M059J (cell line): Measurements from ENCODE around the gene AP1AR. TPM values are rescaled to one million over a fixed set of nuclear protein-coding genes. Genes with fewer than 3 reads are reported as not detected.
"Not testable (repeated sequence)": the region's sequence is repeated elsewhere in the genome, so short reads cannot be mapped to it uniquely, and the experiment has no call there.

Source experiments
- DNase-seq: peaks from one replicate; pipeline ENCODE4 v3.0.0-alpha.2; 2012; ENCODE audit warnings: low read depth
- total RNA-seq: library from RNA; depleted of rRNA; stranded (reverse); fragments of >200 nt; shearing (Covaris generic); gene quantifications from 2 replicates; pipeline ENCODE4 v1.2.3, GENCODE V29; 2014; rRNA removed

The AP1AR gene, protein sequence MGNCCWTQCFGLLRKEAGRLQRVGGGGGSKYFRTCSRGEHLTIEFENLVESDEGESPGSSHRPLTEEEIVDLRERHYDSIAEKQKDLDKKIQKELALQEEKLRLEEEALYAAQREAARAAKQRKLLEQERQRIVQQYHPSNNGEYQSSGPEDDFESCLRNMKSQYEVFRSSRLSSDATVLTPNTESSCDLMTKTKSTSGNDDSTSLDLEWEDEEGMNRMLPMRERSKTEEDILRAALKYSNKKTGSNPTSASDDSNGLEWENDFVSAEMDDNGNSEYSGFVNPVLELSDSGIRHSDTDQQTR
- total RNA-seq: 6.9 and 10.4 TPM in 2 replicates

GRCh38 chr4:112231779-112232713 lies at the start of gene AP1AR:
AP1AR (plus strand) TSS chr4:112231787; CDS start chr4:112232092, 305 bp downstream.
- peak; percentile 66 for DNase-seq

DNA sequence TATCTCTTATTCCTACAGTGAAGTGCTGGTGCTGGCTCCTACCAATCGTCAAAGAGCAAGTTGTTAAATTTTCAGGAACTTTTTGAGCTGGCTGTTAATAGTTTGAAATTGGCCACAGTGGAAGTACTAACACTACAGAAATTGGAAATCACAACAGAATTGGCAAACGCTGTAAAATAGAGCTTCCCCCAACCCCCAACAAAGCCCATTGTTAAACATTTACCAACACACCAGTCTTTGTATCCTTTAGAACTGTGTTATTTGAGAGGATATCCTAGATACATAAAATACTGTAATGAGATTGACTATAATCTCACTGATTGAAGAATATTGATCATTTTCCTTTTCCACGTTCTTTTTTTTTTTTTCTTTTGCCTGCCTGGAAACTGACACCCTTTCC lies 49.0 kb upstream of the AP1AR start:
- no peak for DNase-seq

DNA sequence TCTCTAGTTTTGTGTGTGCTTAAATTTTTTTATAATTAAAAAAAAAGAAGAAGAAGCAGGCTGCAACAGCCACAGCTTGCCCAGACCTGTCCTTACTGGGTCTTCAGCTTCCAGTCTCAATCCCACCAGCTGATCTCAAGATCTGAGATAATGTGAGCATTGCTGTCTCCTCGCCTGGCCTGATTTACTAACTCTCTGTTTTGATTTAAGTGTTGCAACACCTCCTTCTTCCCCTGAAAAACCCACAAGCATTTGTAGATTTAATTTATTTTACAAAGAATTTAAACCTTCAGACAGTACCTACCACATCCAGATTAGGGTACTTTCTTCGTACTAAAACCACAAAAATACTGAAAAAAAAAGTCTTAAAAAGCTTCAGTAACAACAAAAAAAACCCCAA lies 48.3 kb upstream of the AP1AR start:
- no peak for DNase-seq

DNA sequence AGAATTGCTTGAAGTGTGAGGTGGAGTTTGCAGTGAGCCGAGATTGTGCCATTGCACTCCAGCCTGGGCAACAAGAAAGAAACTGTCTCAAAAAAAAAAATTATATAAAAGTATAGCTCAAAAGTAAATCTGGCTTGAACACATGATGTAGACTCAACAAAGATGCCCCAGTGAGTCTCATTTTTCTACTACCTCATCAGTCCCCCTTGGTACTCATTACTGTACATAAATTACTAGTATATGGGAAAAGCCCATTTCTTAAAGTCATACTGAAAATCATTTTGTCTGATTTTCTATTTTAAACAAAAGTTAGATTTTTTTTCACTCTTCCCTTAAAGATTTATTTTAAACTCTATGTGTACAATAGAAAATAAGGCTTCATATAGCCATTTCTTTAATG lies 47.1 kb upstream of the AP1AR start:
- no peak for DNase-seq

- DNase-seq: no peak
Measured at GRCh38 chr4:112185334-112185733, 46.3 kb upstream of the AP1AR start.

- no peak for DNase-seq
Measured at GRCh38 chr4:112185740-112186670, 45.6 kb upstream of the AP1AR start.

- DNase-seq: no peak
Measured at GRCh38 chr4:112189754-112190153, 41.8 kb upstream of the AP1AR start.

DNA sequence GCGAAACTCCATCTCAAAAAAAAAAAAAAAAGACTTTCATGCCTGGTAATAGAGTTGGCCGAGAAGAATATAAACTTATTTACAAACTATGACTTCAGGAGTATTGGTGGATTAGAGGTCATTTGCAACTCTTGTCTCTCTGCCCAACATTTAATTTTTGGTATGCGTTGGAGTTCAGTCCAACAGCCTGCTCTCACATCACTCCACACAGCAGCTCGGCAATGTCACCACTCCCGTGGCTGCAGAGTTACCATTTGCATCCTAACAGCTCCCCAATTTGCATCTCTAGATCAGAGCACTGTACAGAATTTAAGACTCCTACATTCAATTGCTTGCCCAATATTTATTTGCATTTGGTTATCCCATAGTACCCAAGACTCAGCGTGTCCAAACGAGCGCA lies 40.9 kb upstream of the AP1AR start:
- no peak for DNase-seq

DNA sequence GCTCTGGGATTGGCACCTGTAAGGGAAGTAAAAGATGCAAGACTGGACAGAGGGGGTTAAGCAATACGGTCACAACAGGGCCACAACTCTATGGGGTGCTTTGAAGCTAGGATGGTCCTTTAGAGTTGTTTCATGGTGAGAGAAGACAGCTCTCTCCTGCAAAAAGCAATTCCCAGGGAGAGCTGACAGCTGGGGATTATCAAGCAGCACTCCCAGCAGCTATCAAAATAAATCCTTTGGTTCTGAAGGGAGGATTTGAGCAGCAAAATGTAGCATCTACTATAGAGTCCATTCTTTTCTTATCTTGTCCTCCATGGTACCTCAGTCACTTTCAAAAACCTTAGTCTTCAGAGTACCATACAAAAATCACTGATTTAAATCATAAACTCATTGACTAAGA lies 35.1 kb upstream of the AP1AR start:
- DNase-seq: no peak

DNA sequence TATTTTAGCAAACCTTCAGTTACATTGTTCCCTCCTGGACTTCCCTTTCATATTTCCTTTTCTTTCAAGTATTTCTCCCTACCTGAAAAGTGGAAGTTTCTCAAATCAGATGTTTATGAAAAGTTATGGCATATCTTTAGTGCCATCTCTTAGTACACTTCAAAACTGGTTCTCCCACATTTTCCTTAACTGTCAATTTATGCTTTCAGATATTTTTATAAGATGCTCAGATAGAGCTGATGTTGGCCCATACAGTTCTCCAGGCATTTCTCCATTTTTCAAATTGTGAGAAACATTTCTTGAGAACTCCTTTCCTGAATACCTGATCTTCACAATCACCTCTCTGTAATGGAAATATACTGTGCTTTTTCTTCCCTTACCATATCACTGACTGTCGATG lies 32.5 kb upstream of the AP1AR start:
- no peak for DNase-seq

GRCh38 chr4:112201915-112202505 lies 29.6 kb upstream of the AP1AR start:
- DNase-seq: no peak

DNA sequence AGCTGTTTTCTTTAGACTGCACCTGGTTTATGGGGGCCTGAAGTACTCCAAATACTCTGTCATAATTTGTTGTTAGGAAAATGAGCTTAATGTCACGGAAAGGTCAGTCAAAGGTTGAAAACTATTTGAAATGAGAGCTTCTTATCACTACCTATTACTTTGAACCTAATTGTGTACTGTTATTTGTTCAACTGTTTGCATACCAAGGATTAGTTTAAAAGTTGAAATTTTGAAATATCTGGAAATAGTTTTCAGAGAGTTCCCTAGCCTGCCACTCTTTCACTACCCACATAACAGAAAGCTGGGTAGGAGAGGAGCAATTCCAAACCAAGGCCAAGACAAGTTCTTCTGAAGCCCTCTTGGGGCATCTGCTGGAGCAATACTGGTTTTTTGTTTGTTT lies 28.0 kb upstream of the AP1AR start:
- DNase-seq: no peak

- DNase-seq: no peak
Measured at GRCh38 chr4:112206431-112206830, 25.2 kb upstream of the AP1AR start.

GRCh38 chr4:112208137-112209095 lies 23.2 kb upstream of the AP1AR start:
- DNase-seq: not testable (repeated sequence)

DNA sequence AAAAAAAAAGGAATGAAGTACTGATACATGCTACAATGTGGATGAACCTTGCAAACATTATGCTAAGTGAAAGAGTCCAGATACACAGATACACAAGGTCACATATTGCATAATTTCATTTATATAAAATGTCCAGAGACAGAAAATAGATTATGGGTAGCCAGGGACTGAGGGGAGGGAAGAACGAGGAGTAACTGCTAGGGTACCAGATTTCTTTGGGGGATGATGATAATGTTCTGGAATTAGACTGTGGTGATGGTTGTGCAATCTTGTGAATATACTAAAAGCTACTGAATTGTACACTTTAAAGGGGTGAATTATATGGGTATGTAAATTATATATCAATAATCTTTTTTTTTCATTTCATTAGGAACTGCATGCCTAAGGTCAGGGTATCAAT lies 20.8 kb upstream of the AP1AR start:
- DNase-seq: no peak

GRCh38 chr4:112213091-112213490 lies 18.5 kb upstream of the AP1AR start:
- peak; percentile 6 for DNase-seq

GRCh38 chr4:112213856-112214255 lies 17.7 kb upstream of the AP1AR start:
- DNase-seq: peak; percentile 62

GRCh38 chr4:112214390-112215264 lies 17.0 kb upstream of the AP1AR start:
- DNase-seq: peak; percentile 40

DNA sequence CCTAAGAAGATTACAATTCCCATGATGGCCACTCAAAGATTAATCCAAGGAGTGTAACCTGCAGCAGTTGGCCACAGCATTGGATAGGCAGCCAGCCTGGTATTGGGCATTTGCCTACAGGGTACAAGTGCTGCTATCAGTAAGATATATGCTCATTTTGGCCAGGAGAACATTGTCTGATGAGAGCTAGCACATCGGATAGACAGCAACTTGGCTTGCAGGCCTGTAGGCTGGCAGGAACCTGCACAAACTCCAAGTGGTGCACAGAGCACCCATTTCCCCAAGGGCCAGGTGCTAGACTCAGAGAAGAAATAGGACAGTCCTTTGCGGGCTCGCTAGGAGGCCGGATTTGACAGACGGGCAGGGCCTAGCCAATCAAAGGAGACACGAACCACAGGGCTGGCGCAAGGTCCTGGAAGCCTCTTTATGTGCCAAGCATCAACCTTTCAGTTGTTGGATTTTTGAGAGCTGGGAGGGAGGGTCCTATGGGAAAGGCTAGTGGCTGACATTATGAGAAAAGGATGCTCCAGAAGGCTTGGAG lies 11.7 kb upstream of the AP1AR start:
- no peak for DNase-seq
